Endothelial cell of umbilical vein (primary cell): ENCODE results near the gene PPP4R3B. TPM values are rescaled to one million over a fixed set of nuclear protein-coding genes. Genes with fewer than 3 reads are reported as not detected.

Experiments used
- Bru-seq: library from RNA; stranded (reverse); fragments of 400-500 nt; gene quantifications from one replicate; lab custom pipeline; 2021; lab: Mats Ljungman, UMichigan
- BruChase-seq, 2 experiments: library from RNA; stranded (reverse); fragments of 400-500 nt; gene quantifications; one replicate each; lab custom pipeline; 2021; lab: Mats Ljungman, UMichigan
- BruUV-seq: library from RNA; stranded (reverse); fragments of 400-500 nt; replicated peaks from 2 replicates; lab custom pipeline; 2021; lab: Mats Ljungman, UMichigan
- CTCF ChIA-PET: fragments of 300-600, 350-600 bp; sonication (Branson Sonifier 250); formaldehyde crosslinking; loops from one replicate; lab custom pipeline; 2021; ENCODE audit warnings: antibody characterized with exemption, inconsistent platforms; lab: Charles Lee
- POLR2A ChIA-PET: fragments of 300-600, 350-600 bp; sonication (Branson Sonifier 250); formaldehyde crosslinking; loops from one replicate; lab custom pipeline; 2021; ENCODE audit warnings: antibody characterized with exemption, inconsistent platforms; lab: Charles Lee
- DNase-seq: peaks from one replicate; pipeline ENCODE4 v3.0.0-alpha.2; 2011; ENCODE audit warnings: low read depth, low spot score
- FAIRE-seq: peaks from 2 replicates; lab custom pipeline; 2011; peaks lifted over from hg19 to GRCh38; lab: Jason Lieb, UNC
- H2AFZ ChIP-seq: 2 replicates; pipeline ENCODE4 v1.6.0; 2012; ENCODE audit warnings: low read depth, low read length, control low read depth, inconsistent platforms
- H3K27ac ChIP-seq: 2 replicates; pipeline ENCODE4 v1.5.1; 2011; ENCODE audit warnings: low read depth, mild to moderate bottlenecking, control low read depth, low read length, moderate library complexity; ENCODE audit not compliant: insufficient read depth
- H3K27me3 ChIP-seq, 2 experiments: 2 replicates each; pipeline versions ENCODE4 v1.6.0 to v1.6.1; 2011; ENCODE audit warnings: low read length in 2 of 2, mixed read lengths in 1 of 2; ENCODE audit not compliant: control insufficient read depth in 2 of 2, insufficient read depth in 2 of 2
- H3K36me3 ChIP-seq, 2 experiments: 2 replicates in 1 of 2; 3 replicates in 1 of 2; pipeline ENCODE4 v1.5.1; 2011; ENCODE audit warnings: low read length in 2 of 2, mild to moderate bottlenecking in 1 of 2, moderate library complexity in 1 of 2; ENCODE audit not compliant: control insufficient read depth in 2 of 2, insufficient read depth in 2 of 2; ENCODE audit errors: extremely low read depth in 1 of 2
- H3K4me1 ChIP-seq: 3 replicates; pipeline ENCODE4 v1.5.1; 2011; ENCODE audit warnings: mild to moderate bottlenecking, low read length; ENCODE audit not compliant: control insufficient read depth, insufficient read depth; ENCODE audit errors: extremely low read depth
- H3K4me2 ChIP-seq: 2 replicates; pipeline ENCODE4 v1.6.1; 2011; ENCODE audit warnings: low read length, control low read depth, mixed read lengths; ENCODE audit not compliant: insufficient read depth
- H3K4me3 ChIP-seq, 3 experiments: fragments of 200-600 bp in 1 of 3; sonication (generic), shearing (Covaris generic) in 1 of 3; replicated peaks in 1 of 3; 2 replicates each; pipeline ENCODE4 v1.5.1; 2011 to 2016; ENCODE audit warnings: control low read depth in 3 of 3, low read length in 3 of 3, mild to moderate bottlenecking in 2 of 3, inconsistent platforms in 1 of 3, low read depth in 1 of 3, moderate library complexity in 1 of 3; ENCODE audit not compliant: insufficient read depth in 1 of 3
- H3K79me2 ChIP-seq: 2 replicates; pipeline ENCODE4 v1.6.0; 2012; ENCODE audit warnings: low read length, inconsistent platforms; ENCODE audit not compliant: control insufficient read depth, insufficient read depth
- H3K9ac ChIP-seq: replicated peaks from 2 replicates; pipeline ENCODE3; 2011; ENCODE audit warnings: low read length, control low read depth; ENCODE audit not compliant: insufficient read depth; ENCODE audit errors: extremely low read depth
- H3K9me1 ChIP-seq: replicated peaks from 3 replicates; pipeline ENCODE4 v1.6.0; 2011; ENCODE audit warnings: mild to moderate bottlenecking, low read length; ENCODE audit not compliant: control insufficient read depth, insufficient read depth; ENCODE audit errors: extremely low read depth
- H3K9me3 ChIP-seq: replicated peaks from 2 replicates; pipeline ENCODE4 v1.5.1; 2012; ENCODE audit warnings: low read length, inconsistent platforms; ENCODE audit not compliant: control insufficient read depth, insufficient read depth
- H4K20me1 ChIP-seq: replicated peaks from 2 replicates; pipeline ENCODE3; 2011; ENCODE audit warnings: mild to moderate bottlenecking, low read length; ENCODE audit not compliant: control insufficient read depth, insufficient read depth; ENCODE audit errors: extremely low read depth
- EZH2 ChIP-seq: IDR thresholded peaks from 2 replicates; pipeline ENCODE4 v1.6.1; 2012; ENCODE audit warnings: borderline replicate concordance, low read depth, mild to moderate bottlenecking, moderate library complexity, low read length, inconsistent platforms; ENCODE audit not compliant: severe bottlenecking
- FOS ChIP-seq: IDR thresholded peaks from 2 replicates; pipeline ENCODE4 v1.6.1; 2011; ENCODE audit warnings: mild to moderate bottlenecking, low read length, moderate library complexity, borderline replicate concordance; ENCODE audit not compliant: insufficient read depth
- GATA2 ChIP-seq: IDR thresholded peaks from 2 replicates; pipeline ENCODE4 v1.7.0; 2011; ENCODE audit warnings: low read depth, mild to moderate bottlenecking, moderate library complexity, mixed read lengths, low read length; ENCODE audit not compliant: insufficient read length, insufficient read depth
- JUN ChIP-seq: IDR thresholded peaks from 2 replicates; pipeline ENCODE4 v1.6.1; 2011; ENCODE audit warnings: borderline replicate concordance, low read depth; ENCODE audit not compliant: insufficient read length, insufficient read depth
- MYC ChIP-seq: IDR thresholded peaks from one replicate; pipeline ENCODE4 v1.6.1; 2011; ENCODE audit warnings: mild to moderate bottlenecking, low read depth, low read length
- POLR2A ChIP-seq: IDR thresholded peaks from 2 replicates; pipeline ENCODE4 v1.6.1; 2012; ENCODE audit warnings: low read depth, mild to moderate bottlenecking, control low read depth, low read length
- POLR2AphosphoS5 ChIP-seq: IDR thresholded peaks from 2 replicates; pipeline ENCODE4 v1.6.1; 2012; ENCODE audit warnings: low read depth, mild to moderate bottlenecking, control low read depth, low read length, moderate library complexity; ENCODE audit not compliant: insufficient read depth
- dilution Hi-C: fragments of 300-500 bp; cut with MboI; formaldehyde crosslinking; loops from one replicate; pipeline ENCODE4 v1.15.0; 2019; ENCODE audit warnings: low sequenced_read_pairs; ENCODE audit not compliant: extremely low pct_ligation_motif_present
- intact Hi-C: fragments of 100-400 bp; cut with micrococcal nuclease; formaldehyde crosslinking; loops from one replicate; pipeline ENCODE4 v1.10.0; 2022
- long read RNA-seq: library from polyadenylated mRNA; stranded (forward); transcript quantifications from one replicate; pipeline ENCODE4 v2.0.0, GENCODE V29; 2021
- polyA minus RNA-seq, 3 experiments: library from RNA; depleted of rRNA, polyadenylated mRNA; stranded (reverse); fragments of >200 nt; gene quantifications; 1 replicate in 1 of 3; 2 replicates in 2 of 3; pipeline ENCODE4 v1.2.3, GENCODE V29; 2011
- polyA plus RNA-seq, 4 experiments: library from polyadenylated mRNA; depleted of rRNA in 3 of 4; stranded (reverse) in 3 of 4; unstranded in 1 of 4; fragments of >200 nt; gene quantifications; 2 replicates each; pipeline versions ENCODE4 v1.2.1 to v1.2.3, GENCODE V29; 2011 to 2012; ENCODE audit warnings: missing spikeins in 1 of 4
- total RNA-seq: library from RNA; stranded (reverse); gene quantifications from 2 replicates; pipeline ENCODE4 v1.2.3, GENCODE V29; 2021
- TF ChIP-seq, protein P1 (sequence below): IDR thresholded peaks from 2 replicates; pipeline ENCODE4 v1.6.1; 2011; ENCODE audit not compliant: insufficient read depth, insufficient read length
- TF ChIP-seq, protein P2 (sequence below), 2 donors: IDR thresholded peaks; 1 replicate in 1 of 2; 2 replicates in 1 of 2; pipeline ENCODE4 v1.5.1; 2011; ENCODE audit warnings: low read length in 2 of 2, mild to moderate bottlenecking in 2 of 2, moderate library complexity in 2 of 2, control low read depth in 1 of 2, inconsistent platforms in 1 of 2, low read depth in 1 of 2; ENCODE audit not compliant: insufficient read depth in 1 of 2; ENCODE audit errors: extremely low read depth in 1 of 2

PPP4R3B gene
- total RNA-seq = 49.0 and 51.5 TPM in 2 replicates
- 9.4 and 11.2 TPM in 2 replicates for polyA plus RNA-seq
- 14.5 and 14.6 TPM in 2 replicates for polyA plus RNA-seq (2011; cell fraction: cytosol; rRNA removed)
- polyA plus RNA-seq (2011; cell fraction: nucleus; rRNA removed) = 22.5 and 31.5 TPM in 2 replicates
- 27.6 and 37.3 TPM in 2 replicates for polyA plus RNA-seq (2012)
- 15.4 and 17.8 TPM in 2 replicates for polyA minus RNA-seq
- 30.7 TPM for polyA minus RNA-seq (2011; cell fraction: cytosol; rRNA and poly(A)+ RNA removed)
- 36.4 and 45.9 TPM in 2 replicates for polyA minus RNA-seq (2011; cell fraction: nucleus; rRNA and poly(A)+ RNA removed)
- Bru-seq, nascent RNA = percentile 91 among the genes with signal in this experiment
- percentile 90 among the genes with signal in this experiment for BruChase-seq, experiment 1, labeled RNA remaining after a 6-hour chase
- BruChase-seq, experiment 2, labeled RNA remaining after a 2-hour chase = percentile 90 among the genes with signal in this experiment
- long read RNA-seq, full-length matches to known transcripts = 13 of 72 reads
- long read RNA-seq, partial matches to known transcripts = 32 of 72 reads
- long read RNA-seq, other reads (novel, unspliced or antisense) = 27 of 72 reads

DNA sequence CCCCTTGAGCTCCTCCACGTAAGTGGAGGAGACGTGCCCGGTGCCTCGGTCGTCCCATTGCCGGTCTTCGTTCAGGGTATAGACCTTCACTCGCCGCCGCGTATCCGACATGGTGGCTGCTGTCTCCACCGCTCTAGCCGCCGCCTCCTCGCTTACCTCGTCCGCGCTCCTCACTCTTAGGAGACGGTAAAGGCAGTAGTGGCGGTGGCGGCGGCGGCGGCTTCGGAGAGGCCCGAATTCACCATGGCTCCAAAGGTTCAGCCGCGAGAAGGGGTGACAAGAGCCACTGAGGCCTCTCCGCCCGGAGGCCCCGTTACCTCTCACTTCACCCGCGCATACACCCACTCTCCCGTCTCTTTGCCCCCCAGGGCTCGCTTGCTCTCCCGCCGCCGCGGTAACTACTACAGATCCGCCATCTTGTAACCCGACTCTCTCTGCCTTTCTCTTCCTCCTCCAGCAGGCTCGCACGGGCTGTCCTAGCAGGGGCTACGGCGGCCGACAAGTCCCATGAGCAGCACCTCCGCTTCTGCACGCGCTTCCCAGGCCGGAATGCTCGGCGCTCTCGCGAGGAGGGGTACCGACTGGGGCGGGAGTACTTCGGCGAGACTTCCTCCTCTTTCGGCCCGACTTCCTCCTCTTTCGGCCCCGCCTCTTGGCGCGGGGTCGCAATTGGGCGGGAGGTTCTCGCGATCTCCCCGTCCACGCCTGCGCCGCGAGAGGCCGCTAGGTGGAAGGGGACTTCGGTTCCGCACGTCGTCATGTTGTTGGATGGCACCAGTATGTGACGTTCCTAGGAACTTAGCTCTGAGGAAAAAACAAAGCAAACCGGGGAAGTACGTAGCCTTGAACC lies at the start of gene PPP4R3B:
TSS of gene PPP4R3B (minus strand) at position 448 of the 850 bp plus-strand sequence. CDS start at position 111, 337 bp downstream.
- intact Hi-C loops = loop anchor here (1.0 to 2.0 kb wide), 5 partner anchors 33 to 393 kb away; partner anchors contain the start of gene CFAP36

More for the DNA sequence above, at the start of gene PPP4R3B:
- FAIRE-seq (peak; percentile 98), DNase-seq (peak; percentile 100)
- Histone ChIP-seq H3K9me1 (no peaks in the 10 kb centered on the region), H3K9ac (peak within 1 kb of the TSS; percentile 97), H3K27me3 (no peaks in the 10 kb centered on the region), H3K4me2 (peak within 1 kb of the TSS; percentile 93), H3K4me3 (peak within 1 kb of the TSS; percentile 64 to 98 (median 97)), H3K27ac (peak within 1 kb of the TSS; percentile 87), H2AFZ (peak within 1 kb of the TSS; percentile 60), H3K36me3 (no peaks in the 10 kb centered on the region), H3K9me3 (no peaks in the 10 kb centered on the region), H4K20me1 (no peaks in the 10 kb centered on the region), H3K4me1 (peaks cover 24% of the 10 kb centered on the region), H3K79me2 (peaks cover 69% of the 10 kb centered on the region)
- no peak for TF ChIP-seq FOS
- no peak for TF ChIP-seq GATA2
- TF ChIP-seq, protein P1, sequence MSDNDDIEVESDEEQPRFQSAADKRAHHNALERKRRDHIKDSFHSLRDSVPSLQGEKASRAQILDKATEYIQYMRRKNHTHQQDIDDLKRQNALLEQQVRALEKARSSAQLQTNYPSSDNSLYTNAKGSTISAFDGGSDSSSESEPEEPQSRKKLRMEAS = peak; percentile 40
- peak; percentile 59 for TF ChIP-seq POLR2A
- peak; percentile 84 for TF ChIP-seq MYC
- TF ChIP-seq POLR2AphosphoS5 = peak; percentile 89
- no peak for TF ChIP-seq JUN
- TF ChIP-seq, protein P2, sequence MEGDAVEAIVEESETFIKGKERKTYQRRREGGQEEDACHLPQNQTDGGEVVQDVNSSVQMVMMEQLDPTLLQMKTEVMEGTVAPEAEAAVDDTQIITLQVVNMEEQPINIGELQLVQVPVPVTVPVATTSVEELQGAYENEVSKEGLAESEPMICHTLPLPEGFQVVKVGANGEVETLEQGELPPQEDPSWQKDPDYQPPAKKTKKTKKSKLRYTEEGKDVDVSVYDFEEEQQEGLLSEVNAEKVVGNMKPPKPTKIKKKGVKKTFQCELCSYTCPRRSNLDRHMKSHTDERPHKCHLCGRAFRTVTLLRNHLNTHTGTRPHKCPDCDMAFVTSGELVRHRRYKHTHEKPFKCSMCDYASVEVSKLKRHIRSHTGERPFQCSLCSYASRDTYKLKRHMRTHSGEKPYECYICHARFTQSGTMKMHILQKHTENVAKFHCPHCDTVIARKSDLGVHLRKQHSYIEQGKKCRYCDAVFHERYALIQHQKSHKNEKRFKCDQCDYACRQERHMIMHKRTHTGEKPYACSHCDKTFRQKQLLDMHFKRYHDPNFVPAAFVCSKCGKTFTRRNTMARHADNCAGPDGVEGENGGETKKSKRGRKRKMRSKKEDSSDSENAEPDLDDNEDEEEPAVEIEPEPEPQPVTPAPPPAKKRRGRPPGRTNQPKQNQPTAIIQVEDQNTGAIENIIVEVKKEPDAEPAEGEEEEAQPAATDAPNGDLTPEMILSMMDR (IDR thresholded peaks at IDR 0.05; ENCODE audit: extremely low read depth in 1 of 2, insufficient read depth in 1 of 2, low read depth in 1 of 2, low read length in 2 of 2) = peak; percentile 26 to 52
- TF ChIP-seq EZH2 = no peak
- dilution Hi-C loops = no loop called here
- CTCF ChIA-PET = interaction anchor here (1.0 to 1.7 kb wide), 5 partner anchors 10 to 513 kb away, joined by 3 to 4 read pairs (median 3); partner anchors contain the start of gene MTIF2
- POLR2A ChIA-PET = interaction anchor here (0.5 to 0.6 kb wide), 3 partner anchors 20 to 270 kb away, joined by 3 to 6 read pairs (median 4); no protein-coding TSS in a partner anchor
- TSS peak; percentile 26 for BruUV-seq
